ENCODE data around the gene ZDHHC11B.

The ZDHHC11B gene

GRCh38 chr5:673831-674629 lies 110.5 kb downstream of the ZDHHC11B start:
- Histone ChIP-seq H3K4me3 (ENCODE audit: low read depth, low read length) (no peak overlapping the region), H3K36me3 (no peaks in the 10 kb centered on the region), H3K9me3 (no peaks in the 10 kb centered on the region), H3K27me3 (peaks cover 8% of the 10 kb centered on the region; the same call in 1 of the 2 replicates), H3K4me1 (peaks cover 21% of the 10 kb centered on the region)
- peak; percentile 17 for DNase-seq
- TF ChIP-seq, protein P1, sequence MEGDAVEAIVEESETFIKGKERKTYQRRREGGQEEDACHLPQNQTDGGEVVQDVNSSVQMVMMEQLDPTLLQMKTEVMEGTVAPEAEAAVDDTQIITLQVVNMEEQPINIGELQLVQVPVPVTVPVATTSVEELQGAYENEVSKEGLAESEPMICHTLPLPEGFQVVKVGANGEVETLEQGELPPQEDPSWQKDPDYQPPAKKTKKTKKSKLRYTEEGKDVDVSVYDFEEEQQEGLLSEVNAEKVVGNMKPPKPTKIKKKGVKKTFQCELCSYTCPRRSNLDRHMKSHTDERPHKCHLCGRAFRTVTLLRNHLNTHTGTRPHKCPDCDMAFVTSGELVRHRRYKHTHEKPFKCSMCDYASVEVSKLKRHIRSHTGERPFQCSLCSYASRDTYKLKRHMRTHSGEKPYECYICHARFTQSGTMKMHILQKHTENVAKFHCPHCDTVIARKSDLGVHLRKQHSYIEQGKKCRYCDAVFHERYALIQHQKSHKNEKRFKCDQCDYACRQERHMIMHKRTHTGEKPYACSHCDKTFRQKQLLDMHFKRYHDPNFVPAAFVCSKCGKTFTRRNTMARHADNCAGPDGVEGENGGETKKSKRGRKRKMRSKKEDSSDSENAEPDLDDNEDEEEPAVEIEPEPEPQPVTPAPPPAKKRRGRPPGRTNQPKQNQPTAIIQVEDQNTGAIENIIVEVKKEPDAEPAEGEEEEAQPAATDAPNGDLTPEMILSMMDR (IDR thresholded peaks at IDR 0.05; ENCODE audit: low read depth, low read length) = no peak

- Histone ChIP-seq H3K36me3 (0 out of 2 replicates have a peak, but pooled peaks cover 4% of the 10 kb centered on the region), H3K4me1 (peaks cover 21% of the 10 kb centered on the region), H3K27me3 (peaks cover 8% of the 10 kb centered on the region; the same call in 1 of the 2 replicates), H3K4me3 (ENCODE audit: low read depth, low read length) (no peak overlapping the region), H3K9me3 (no peaks in the 10 kb centered on the region)
- peak; percentile 11 for DNase-seq
- TF ChIP-seq, protein P1 (IDR thresholded peaks at IDR 0.05; ENCODE audit: low read depth, low read length) = no peak
Observed at GRCh38 chr5:673161-673830, 111.2 kb downstream of the ZDHHC11B start.

GRCh38 chr5:672329-673160 lies 112.0 kb downstream of the ZDHHC11B start:
- H3K4me3 ChIP-seq (ENCODE audit: low read depth, low read length) = no peak overlapping the region

DNA sequence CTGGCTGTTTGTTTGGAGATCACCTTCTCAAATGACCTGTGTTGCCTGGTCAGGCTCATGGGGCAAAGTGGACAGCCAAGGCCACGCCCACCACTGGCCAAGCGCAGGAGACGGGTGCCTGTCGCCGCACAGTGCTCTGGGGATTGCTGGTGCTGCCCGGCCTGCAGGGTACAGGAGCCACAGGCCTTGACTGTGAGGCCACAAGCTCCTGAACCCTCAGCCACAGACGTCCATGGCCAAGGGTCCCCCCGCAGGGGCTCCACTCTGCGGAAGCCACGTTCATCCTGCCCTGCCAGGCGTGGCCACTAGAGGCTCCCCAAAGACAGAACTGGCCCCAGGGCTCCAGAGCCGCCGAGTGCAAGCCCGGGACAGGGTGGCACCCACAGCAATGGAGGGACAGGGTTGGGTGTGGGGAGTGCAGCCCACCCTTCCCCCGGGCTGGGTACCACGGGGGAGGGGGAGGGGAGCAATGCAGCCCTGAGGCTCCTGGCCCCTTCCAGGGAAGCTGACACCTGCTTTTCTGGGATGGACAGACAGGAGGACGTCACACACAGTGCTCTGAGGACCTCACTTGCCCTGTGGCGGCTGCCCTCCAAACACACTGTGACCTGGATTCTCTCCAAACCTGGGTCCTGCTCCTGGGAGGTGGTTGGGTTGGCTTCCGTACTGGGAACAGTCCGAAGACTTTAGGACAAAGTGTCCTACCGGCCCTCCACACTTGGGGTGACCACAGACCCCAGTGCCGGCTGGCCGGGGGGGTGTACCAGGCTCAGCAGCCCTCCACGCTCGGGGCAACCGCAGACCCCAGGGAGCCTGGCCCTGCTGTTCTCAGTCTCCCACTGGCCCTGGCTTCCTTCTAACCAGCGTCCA lies 112.8 kb downstream of the ZDHHC11B start:
- Histone ChIP-seq H3K4me3 (ENCODE audit: low read depth, low read length) (no peak overlapping the region), H3K36me3 (peaks cover 7% of the 10 kb centered on the region; the same call in 1 of the 2 replicates), H3K27me3 (peaks cover 8% of the 10 kb centered on the region; the same call in 1 of the 2 replicates), H3K4me1 (peaks cover 21% of the 10 kb centered on the region), H3K9me3 (no peaks in the 10 kb centered on the region)
- TF ChIP-seq, protein P1 (IDR thresholded peaks at IDR 0.05; ENCODE audit: low read depth, low read length) = peak; percentile 83
- peak; percentile 82 for DNase-seq

More at GRCh38 chr5:672329-673160, 112.0 kb downstream of the ZDHHC11B start:
- Histone ChIP-seq H3K36me3 (0 out of 2 replicates have a peak, but pooled peaks cover 4% of the 10 kb centered on the region), H3K9me3 (no peaks in the 10 kb centered on the region), H3K27me3 (peaks cover 8% of the 10 kb centered on the region; the same call in 1 of the 2 replicates), H3K4me1 (peaks cover 21% of the 10 kb centered on the region)
- peak; percentile 80 for DNase-seq
- TF ChIP-seq, protein P1 (IDR thresholded peaks at IDR 0.05; ENCODE audit: low read depth, low read length) = no peak
